Measurements from ENCODE around the gene FBXL12.
A peak's percentile ranks its signal among the peaks of the same experiment; 100 is the strongest.

FBXL12 gene

GRCh38 chr19:9849791-9850190, 30.9 kb upstream of the FBXL12 start:
- H3K4me3 ChIP-seq (ENCODE audit: low read depth, low read length), result no peak overlapping the region
- CTCF ChIA-PET, result interaction anchor here (0.5 to 0.6 kb wide), 2 partner anchors 25 to 1037 kb away, joined by 3 to 7 read pairs; no protein-coding TSS in a partner anchor
- no peak overlapping the region for H3K27ac ChIP-seq (ENCODE audit: extremely low read depth, low read depth, low read length)
- TF ChIP-seq PATZ1 (tag by site-specific recombination; IDR thresholded peaks at IDR 0.05) (0 out of 2 replicates have a peak, but pooled peaks have one; percentile 28), ZBTB6 (tag by site-specific recombination; IDR thresholded peaks at IDR 0.05) (no peak)
- H3K9me3 ChIP-seq (ENCODE audit: control insufficient read depth, insufficient read depth, low read depth, low read length), result no peaks in the 10 kb centered on the region
- POLR2A ChIA-PET, result no interaction called here
- H3K4me1 ChIP-seq (ENCODE audit: control insufficient read depth, insufficient read depth, low read length), result no peaks in the 10 kb centered on the region
- peaks cover 0 to 60% of the 10 kb centered on the region in 2 experiments; a peak in 2 of 3 replicates for H3K36me3 ChIP-seq (ENCODE audit: control insufficient read depth in 2 of 2, insufficient read depth in 1 of 2, low read length in 2 of 2)

- Histone ChIP-seq H3K9me3 (ENCODE audit: control insufficient read depth, insufficient read depth, low read depth, low read length) (no peaks in the 10 kb centered on the region), H3K4me3 (ENCODE audit: low read depth, low read length) (no peak overlapping the region), H3K36me3 (ENCODE audit: control insufficient read depth in 2 of 2, insufficient read depth in 1 of 2, low read length in 2 of 2) (peaks cover 3 to 71% of the 10 kb centered on the region in 2 experiments; a peak in 2 of 3 replicates), H3K4me1 (ENCODE audit: control insufficient read depth, insufficient read depth, low read length) (no peaks in the 10 kb centered on the region), H3K27ac (ENCODE audit: extremely low read depth, low read depth, low read length) (no peak overlapping the region)
- CTCF ChIA-PET, result interaction anchor here (0.5 kb wide), 1 partner anchor 300 kb away, joined by 3 read pairs; no protein-coding TSS in a partner anchor
- TF ChIP-seq ZIC2 (tag by site-specific recombination; IDR thresholded peaks at IDR 0.05) (peak; percentile 63), ZNF146 (tag by site-specific recombination; IDR thresholded peaks at IDR 0.05) (no peak), ZNF10 (tag by site-specific recombination; IDR thresholded peaks at IDR 0.05) (no peak)
- POLR2A ChIA-PET, result no interaction called here
Observed at GRCh38 chr19:9848762-9849161, 29.9 kb upstream of the FBXL12 start.

- Histone ChIP-seq H3K27ac (ENCODE audit: extremely low read depth, low read depth, low read length) (no peak overlapping the region), H3K4me3 (ENCODE audit: low read depth, low read length) (no peak overlapping the region), H3K4me1 (ENCODE audit: control insufficient read depth, insufficient read depth, low read length) (no peaks in the 10 kb centered on the region), H3K9me3 (ENCODE audit: control insufficient read depth, insufficient read depth, low read depth, low read length) (no peaks in the 10 kb centered on the region), H3K36me3 (ENCODE audit: control insufficient read depth in 2 of 2, insufficient read depth in 1 of 2, low read length in 2 of 2) (peaks cover 5 to 78% of the 10 kb centered on the region in 2 experiments; a peak in 2 of 3 replicates)
- peak; percentile 72 for TF ChIP-seq CTCF (tag by site-specific recombination; IDR thresholded peaks at IDR 0.05)
- TF ChIP-seq ZNF16 (tag by site-specific recombination; IDR thresholded peaks at IDR 0.05; ENCODE audit: low read depth), result no peak
- no peak for TF ChIP-seq ZNF248 (tag by site-specific recombination; IDR thresholded peaks at IDR 0.05)
- peak; percentile 45 for TF ChIP-seq ZNF654 (tag by site-specific recombination; IDR thresholded peaks at IDR 0.05; ENCODE audit: low read depth)
- TF ChIP-seq ZNF623 (tag by site-specific recombination; IDR thresholded peaks at IDR 0.05), result no peak
- TF ChIP-seq ZNF148 (tag by site-specific recombination; IDR thresholded peaks at IDR 0.05; ENCODE audit: borderline replicate concordance), result 0 out of 2 replicates have a peak, but pooled peaks have one; percentile 2
- TF ChIP-seq ZFHX2 (tag by site-specific recombination; conservative IDR thresholded peaks at IDR 0.05), result no peak
- no peak for TF ChIP-seq ZNF510 (tag by site-specific recombination; IDR thresholded peaks at IDR 0.05; ENCODE audit: insufficient replicate concordance)
- 0 out of 2 replicates have a peak, but pooled peaks have one; percentile 5 for TF ChIP-seq GLIS1 (tag by site-specific recombination; IDR thresholded peaks at IDR 0.05)
- no peak for TF ChIP-seq WT1 (tag by site-specific recombination; IDR thresholded peaks at IDR 0.05)
- ChIA-PET CTCF (interaction anchor here (1.1 kb wide), 1 partner anchor 50 kb away, joined by 6 read pairs; no protein-coding TSS in a partner anchor), POLR2A (no interaction called here)
Observed at GRCh38 chr19:9848060-9848459, 29.2 kb upstream of the FBXL12 start.
